Vagina (tissue), 2 donors: ENCODE data around the gene IRF5.

ENCODE experiments used
- POLR2A ChIP-seq, 2 donors: fragments of 450-650 bp; IDR thresholded peaks; one replicate each; pipeline ENCODE4 v1.6.1; 2017; ENCODE audit warnings: antibody characterized with exemption in 2 of 2, mild to moderate bottlenecking in 2 of 2, moderate library complexity in 2 of 2
- POLR2AphosphoS5 ChIP-seq, 2 donors: sonication (generic); formaldehyde crosslinking; IDR thresholded peaks; one replicate each; pipeline ENCODE4 v1.9.0; 2017; ENCODE audit warnings: antibody characterized with exemption in 2 of 2, mild to moderate bottlenecking in 2 of 2, low read depth in 1 of 2; ENCODE audit not compliant: insufficient read depth in 1 of 2
- TF ChIP-seq, protein P1 (sequence below), 3 experiments: fragments of 450-650 bp in 2 of 3; fragments of 200-600 bp in 1 of 3; sonication (generic) in 1 of 3; IDR thresholded peaks; one replicate each; pipeline ENCODE4 v1.5.1; 2017 to 2019; ENCODE audit warnings: antibody characterized with exemption in 3 of 3, mild to moderate bottlenecking in 2 of 3, moderate library complexity in 2 of 3

DNA sequence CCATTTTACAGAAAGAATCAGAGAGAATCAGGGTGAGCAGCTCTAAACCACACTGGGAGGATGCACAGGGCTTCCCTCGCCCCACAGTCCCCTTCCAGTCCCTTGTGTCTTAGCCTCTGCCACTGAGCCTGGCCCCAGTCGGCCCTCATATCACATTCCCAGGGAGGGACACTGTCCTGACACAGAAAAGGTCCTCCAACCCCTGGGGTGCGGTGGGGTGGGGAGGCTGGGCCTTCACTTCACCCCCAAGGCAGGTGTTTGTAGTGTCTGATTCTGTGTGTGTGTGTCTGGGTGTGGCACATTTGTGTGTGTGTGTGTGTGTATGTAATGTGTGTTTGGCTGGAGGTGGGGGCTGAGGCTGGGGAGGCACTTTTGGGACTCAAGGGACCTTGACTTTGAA, 25.4 kb upstream of the IRF5 start:
- TF ChIP-seq, protein P1, sequence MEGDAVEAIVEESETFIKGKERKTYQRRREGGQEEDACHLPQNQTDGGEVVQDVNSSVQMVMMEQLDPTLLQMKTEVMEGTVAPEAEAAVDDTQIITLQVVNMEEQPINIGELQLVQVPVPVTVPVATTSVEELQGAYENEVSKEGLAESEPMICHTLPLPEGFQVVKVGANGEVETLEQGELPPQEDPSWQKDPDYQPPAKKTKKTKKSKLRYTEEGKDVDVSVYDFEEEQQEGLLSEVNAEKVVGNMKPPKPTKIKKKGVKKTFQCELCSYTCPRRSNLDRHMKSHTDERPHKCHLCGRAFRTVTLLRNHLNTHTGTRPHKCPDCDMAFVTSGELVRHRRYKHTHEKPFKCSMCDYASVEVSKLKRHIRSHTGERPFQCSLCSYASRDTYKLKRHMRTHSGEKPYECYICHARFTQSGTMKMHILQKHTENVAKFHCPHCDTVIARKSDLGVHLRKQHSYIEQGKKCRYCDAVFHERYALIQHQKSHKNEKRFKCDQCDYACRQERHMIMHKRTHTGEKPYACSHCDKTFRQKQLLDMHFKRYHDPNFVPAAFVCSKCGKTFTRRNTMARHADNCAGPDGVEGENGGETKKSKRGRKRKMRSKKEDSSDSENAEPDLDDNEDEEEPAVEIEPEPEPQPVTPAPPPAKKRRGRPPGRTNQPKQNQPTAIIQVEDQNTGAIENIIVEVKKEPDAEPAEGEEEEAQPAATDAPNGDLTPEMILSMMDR (IDR thresholded peaks at IDR 0.05), result no peak
- TF ChIP-seq POLR2AphosphoS5 (IDR thresholded peaks at IDR 0.05; ENCODE audit: insufficient read depth in 1 of 2, low read depth in 1 of 2) (no peak), POLR2A (IDR thresholded peaks at IDR 0.05) (no peak)
